Measurements from ENCODE around the gene NIPAL3. TPM values are rescaled to one million over a fixed set of nuclear protein-coding genes. Genes with fewer than 3 reads are reported as not detected.

The NIPAL3 gene
- total RNA-seq, 1 donor from 2014 or later, result 2.4 TPM

- peaks cover 15% of the 10 kb centered on the region for H3K4me1 Mint-ChIP-seq
- H3K4me3 Mint-ChIP-seq, result peak within 1 kb of the TSS; percentile 95
- H3K27ac Mint-ChIP-seq (ENCODE audit: unreplicated experiment), result no peak within 1 kb of the TSS
- H3K27me3 Mint-ChIP-seq (ENCODE audit: low read depth), result peaks cover 91% of the 10 kb centered on the region
- H3K36me3 Mint-ChIP-seq (ENCODE audit: low read depth), result no peaks in the 10 kb centered on the region
- peak; percentile 62 for DNase-seq (ENCODE audit: low read depth, low spot score)
- no peaks in the 10 kb centered on the region for H3K9me3 Mint-ChIP-seq
- no peak for TF ChIP-seq CTCF (conservative IDR thresholded peaks at IDR 0.05)
Observed at GRCh38 chr1:24502709-24503058, 87.1 kb downstream of the NIPAL3 start, which contains the start of gene RCAN3. RCAN3 (plus strand) TSS chr1:24502836; CDS start chr1:24514373, 11,537 bp downstream.

- peaks cover 90% of the 10 kb centered on the region for H3K27me3 Mint-ChIP-seq (ENCODE audit: low read depth)
- no peaks in the 10 kb centered on the region for H3K9me3 Mint-ChIP-seq
- no peak overlapping the region for H3K27ac Mint-ChIP-seq (ENCODE audit: unreplicated experiment)
- DNase-seq (ENCODE audit: low read depth, low spot score), result no peak
- H3K4me1 Mint-ChIP-seq, result peaks cover 15% of the 10 kb centered on the region
- H3K36me3 Mint-ChIP-seq (ENCODE audit: low read depth), result no peaks in the 10 kb centered on the region
- TF ChIP-seq CTCF (conservative IDR thresholded peaks at IDR 0.05), result no peak
- H3K4me3 Mint-ChIP-seq, result peak overlapping the region; percentile 95
Observed at GRCh38 chr1:24503059-24503751, 87.6 kb downstream of the NIPAL3 start.

- no peaks in the 10 kb centered on the region for H3K36me3 Mint-ChIP-seq (ENCODE audit: low read depth)
- no peak for DNase-seq (ENCODE audit: low read depth, low spot score)
- H3K27ac Mint-ChIP-seq (ENCODE audit: unreplicated experiment), result no peak overlapping the region
- peaks cover 15% of the 10 kb centered on the region for H3K4me1 Mint-ChIP-seq
- peaks cover 89% of the 10 kb centered on the region for H3K27me3 Mint-ChIP-seq (ENCODE audit: low read depth)
- H3K9me3 Mint-ChIP-seq, result no peaks in the 10 kb centered on the region
- peak overlapping the region; percentile 95 for H3K4me3 Mint-ChIP-seq
- no peak for TF ChIP-seq CTCF (conservative IDR thresholded peaks at IDR 0.05)
Observed at GRCh38 chr1:24503870-24504523, 88.4 kb downstream of the NIPAL3 start.

- DNase-seq (ENCODE audit: low read depth, low spot score), result no peak
- Mint-ChIP-seq H3K27ac (ENCODE audit: unreplicated experiment) (no peak overlapping the region), H3K27me3 (ENCODE audit: low read depth) (peaks cover 89% of the 10 kb centered on the region), H3K4me1 (peaks cover 15% of the 10 kb centered on the region), H3K4me3 (peak overlapping the region; percentile 95), H3K36me3 (ENCODE audit: low read depth) (no peaks in the 10 kb centered on the region), H3K9me3 (no peaks in the 10 kb centered on the region)
- TF ChIP-seq CTCF (conservative IDR thresholded peaks at IDR 0.05), result no peak
Observed at GRCh38 chr1:24504560-24504959, 89.0 kb downstream of the NIPAL3 start.

GRCh38 chr1:24505816-24506215, 90.2 kb downstream of the NIPAL3 start:
- Mint-ChIP-seq H3K4me1 (peaks cover 15% of the 10 kb centered on the region), H3K4me3 (no peak overlapping the region), H3K27me3 (ENCODE audit: low read depth) (peaks cover 84% of the 10 kb centered on the region), H3K36me3 (ENCODE audit: low read depth) (no peaks in the 10 kb centered on the region), H3K9me3 (no peaks in the 10 kb centered on the region), H3K27ac (ENCODE audit: unreplicated experiment) (no peak overlapping the region)
- no peak for TF ChIP-seq CTCF (conservative IDR thresholded peaks at IDR 0.05)
- no peak for DNase-seq (ENCODE audit: low read depth, low spot score)
